Neural cell (in vitro differentiated cells): ENCODE measurements around the gene C1orf21. TPM values are rescaled to one million over a fixed set of nuclear protein-coding genes. Genes with fewer than 3 reads are reported as not detected.

Experiments used
- H2AFZ ChIP-seq: fragments of 200-600, 300-800 bp; sonication (generic), shearing (Covaris generic); 2 replicates; pipeline ENCODE4 v1.6.0; 2014; ENCODE audit warnings: low read depth, mild to moderate bottlenecking, antibody characterized with exemption, low read length, moderate library complexity
- H3F3A ChIP-seq: fragments of 200-600 bp; shearing (Covaris generic); 2 replicates; pipeline ENCODE4 v1.6.1; 2016; ENCODE audit warnings: mild to moderate bottlenecking, moderate library complexity, mixed read lengths, antibody characterized with exemption, low read length; ENCODE audit not compliant: insufficient read depth, poor library complexity, severe bottlenecking
- H3K27ac ChIP-seq: fragments of 200-600, 300-800 bp; sonication (generic), shearing (Covaris generic); 2 replicates; pipeline ENCODE4 v1.5.1; 2014; ENCODE audit warnings: mild to moderate bottlenecking, low read length, moderate library complexity
- H3K27me3 ChIP-seq: fragments of 300-800, 200-600 bp; sonication (generic), shearing (Covaris generic); 2 replicates; pipeline ENCODE4 v1.6.0; 2014; ENCODE audit warnings: mild to moderate bottlenecking, low read depth, low read length, moderate library complexity; ENCODE audit not compliant: insufficient read depth
- H3K36me3 ChIP-seq: fragments of 300-800, 200-600 bp; sonication (generic), shearing (Covaris generic); 2 replicates; pipeline ENCODE4 v1.5.1; 2014; ENCODE audit warnings: mild to moderate bottlenecking, antibody characterized with exemption, low read length, moderate library complexity; ENCODE audit not compliant: insufficient read depth
- H3K4me2 ChIP-seq: fragments of 300-800, 200-600 bp; sonication (generic), shearing (Covaris generic); 2 replicates; pipeline ENCODE4 v1.6.0; 2014; ENCODE audit warnings: mild to moderate bottlenecking, low read length
- H3K4me3 ChIP-seq: fragments of 300-800, 200-600 bp; sonication (generic), shearing (Covaris generic); 2 replicates; pipeline ENCODE4 v1.5.1; 2014; ENCODE audit warnings: mild to moderate bottlenecking, low read length, moderate library complexity
- H3K79me2 ChIP-seq: fragments of 200-600 bp; shearing (Covaris generic); replicated peaks from 2 replicates; pipeline ENCODE4 v1.6.0; 2014; ENCODE audit warnings: mild to moderate bottlenecking, low read length, moderate library complexity; ENCODE audit not compliant: insufficient read depth
- H3K9ac ChIP-seq: fragments of 300-800, 200-600 bp; sonication (generic), shearing (Covaris generic); 2 replicates; pipeline ENCODE4 v1.6.1; 2016; ENCODE audit warnings: mild to moderate bottlenecking, low read length, mixed read lengths
- H3K9me2 ChIP-seq: fragments of 200-600 bp; shearing (Covaris generic); 2 replicates; pipeline ENCODE4 v1.6.1; 2016; ENCODE audit warnings: mild to moderate bottlenecking, low read length, mixed read lengths; ENCODE audit not compliant: insufficient read depth
- H3K9me3 ChIP-seq: fragments of 200-600, 300-800 bp; sonication (generic), shearing (Covaris generic); 2 replicates; pipeline ENCODE4 v1.6.1; 2016; ENCODE audit warnings: mild to moderate bottlenecking, mixed run types, low read length, moderate library complexity, mixed read lengths
- H4K20me1 ChIP-seq: fragments of 200-600 bp; shearing (Covaris generic); 2 replicates; pipeline ENCODE4 v1.6.1; 2016; ENCODE audit warnings: mild to moderate bottlenecking, mixed run types; ENCODE audit not compliant: insufficient read depth
- CTCF ChIP-seq: fragments of 450-650 bp; IDR thresholded peaks from 2 replicates; pipeline ENCODE4 v1.5.1; 2014; ENCODE audit warnings: antibody characterized with exemption, mild to moderate bottlenecking, moderate library complexity; ENCODE audit not compliant: poor library complexity, severe bottlenecking
- EP300 ChIP-seq: fragments of 450-650 bp; conservative IDR thresholded peaks from 2 replicates; pipeline ENCODE4 v1.6.1; 2014; ENCODE audit warnings: antibody characterized with exemption, mild to moderate bottlenecking, moderate library complexity; ENCODE audit not compliant: poor library complexity, severe bottlenecking
- EZH2 ChIP-seq: fragments of 200-600, 300-800 bp; shearing (Covaris generic), sonication (generic); IDR thresholded peaks from 2 replicates; pipeline ENCODE4 v1.6.1; 2014; ENCODE audit warnings: antibody characterized with exemption, low read length, borderline replicate concordance, mild to moderate bottlenecking; ENCODE audit not compliant: insufficient read depth, poor library complexity, severe bottlenecking
- MXI1 ChIP-seq: fragments of 450-650 bp; conservative IDR thresholded peaks from 2 replicates; pipeline ENCODE4 v1.6.1; 2014; ENCODE audit warnings: antibody characterized with exemption, mild to moderate bottlenecking; ENCODE audit not compliant: poor library complexity, severe bottlenecking
- POLR2AphosphoS5 ChIP-seq: IDR thresholded peaks from 2 replicates; pipeline ENCODE4 v1.6.1; 2012
- RAD21 ChIP-seq: fragments of 450-650 bp; conservative IDR thresholded peaks from 2 replicates; pipeline ENCODE4 v1.6.1; 2014; ENCODE audit warnings: antibody characterized with exemption, mild to moderate bottlenecking, moderate library complexity
- SMC3 ChIP-seq: fragments of 450-650 bp; conservative IDR thresholded peaks from 2 replicates; pipeline ENCODE4 v1.6.1; 2014; ENCODE audit warnings: antibody characterized with exemption, mild to moderate bottlenecking, moderate library complexity; ENCODE audit not compliant: poor library complexity
- TAF1 ChIP-seq: IDR thresholded peaks from 2 replicates; pipeline ENCODE4 v1.6.1; 2012; ENCODE audit warnings: low read depth
- polyA plus RNA-seq: library from polyadenylated mRNA; depleted of rRNA; stranded (reverse); fragments of >200 nt; gene quantifications from 2 replicates; pipeline ENCODE4 v1.2.3, GENCODE V29; 2014
- TF ChIP-seq, protein P1 (sequence below): IDR thresholded peaks from 2 replicates; pipeline ENCODE4 v1.6.1; 2012; ENCODE audit warnings: borderline replicate concordance

The C1orf21 gene
- polyA plus RNA-seq, 1 donor from 2014 or later = 21.1 TPM

DNA sequence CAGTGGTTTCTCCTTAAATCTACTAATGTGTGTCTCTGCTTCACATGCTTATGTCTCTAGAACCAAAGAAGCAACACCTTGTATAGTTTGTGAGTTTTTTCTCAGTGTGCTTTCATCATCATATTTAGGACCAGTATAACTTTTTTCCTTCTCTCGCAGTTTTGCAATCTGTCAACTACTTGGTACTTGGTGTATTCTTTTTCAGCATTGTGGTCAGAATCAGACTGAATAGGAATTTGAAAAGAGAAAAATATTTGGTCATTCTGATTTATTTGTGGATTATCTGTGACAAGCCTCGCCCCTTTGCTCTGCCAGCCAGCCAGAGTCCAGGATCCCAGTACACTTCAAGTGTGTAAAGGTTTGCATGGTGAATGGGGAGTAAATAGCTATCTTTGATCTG lies 122.3 kb downstream of the C1orf21 start:
- H3F3A ChIP-seq = no peaks in the 10 kb centered on the region
- no peaks in the 10 kb centered on the region for H3K9me3 ChIP-seq
- H2AFZ ChIP-seq = no peak overlapping the region
- no peak overlapping the region for H3K9ac ChIP-seq
- TF ChIP-seq POLR2AphosphoS5 (no peak), CTCF (no peak), RAD21 (no peak), SMC3 (no peak), TAF1 (no peak), EZH2 (no peak), EP300 (no peak), MXI1 (no peak)
- TF ChIP-seq, protein P1, sequence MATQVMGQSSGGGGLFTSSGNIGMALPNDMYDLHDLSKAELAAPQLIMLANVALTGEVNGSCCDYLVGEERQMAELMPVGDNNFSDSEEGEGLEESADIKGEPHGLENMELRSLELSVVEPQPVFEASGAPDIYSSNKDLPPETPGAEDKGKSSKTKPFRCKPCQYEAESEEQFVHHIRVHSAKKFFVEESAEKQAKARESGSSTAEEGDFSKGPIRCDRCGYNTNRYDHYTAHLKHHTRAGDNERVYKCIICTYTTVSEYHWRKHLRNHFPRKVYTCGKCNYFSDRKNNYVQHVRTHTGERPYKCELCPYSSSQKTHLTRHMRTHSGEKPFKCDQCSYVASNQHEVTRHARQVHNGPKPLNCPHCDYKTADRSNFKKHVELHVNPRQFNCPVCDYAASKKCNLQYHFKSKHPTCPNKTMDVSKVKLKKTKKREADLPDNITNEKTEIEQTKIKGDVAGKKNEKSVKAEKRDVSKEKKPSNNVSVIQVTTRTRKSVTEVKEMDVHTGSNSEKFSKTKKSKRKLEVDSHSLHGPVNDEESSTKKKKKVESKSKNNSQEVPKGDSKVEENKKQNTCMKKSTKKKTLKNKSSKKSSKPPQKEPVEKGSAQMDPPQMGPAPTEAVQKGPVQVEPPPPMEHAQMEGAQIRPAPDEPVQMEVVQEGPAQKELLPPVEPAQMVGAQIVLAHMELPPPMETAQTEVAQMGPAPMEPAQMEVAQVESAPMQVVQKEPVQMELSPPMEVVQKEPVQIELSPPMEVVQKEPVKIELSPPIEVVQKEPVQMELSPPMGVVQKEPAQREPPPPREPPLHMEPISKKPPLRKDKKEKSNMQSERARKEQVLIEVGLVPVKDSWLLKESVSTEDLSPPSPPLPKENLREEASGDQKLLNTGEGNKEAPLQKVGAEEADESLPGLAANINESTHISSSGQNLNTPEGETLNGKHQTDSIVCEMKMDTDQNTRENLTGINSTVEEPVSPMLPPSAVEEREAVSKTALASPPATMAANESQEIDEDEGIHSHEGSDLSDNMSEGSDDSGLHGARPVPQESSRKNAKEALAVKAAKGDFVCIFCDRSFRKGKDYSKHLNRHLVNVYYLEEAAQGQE = no peak
- no peak overlapping the region for H3K27ac ChIP-seq
- no peak overlapping the region for H3K4me2 ChIP-seq
- H3K36me3 ChIP-seq = no peaks in the 10 kb centered on the region
- H3K79me2 ChIP-seq = no peaks in the 10 kb centered on the region
- H4K20me1 ChIP-seq = no peaks in the 10 kb centered on the region
- H3K27me3 ChIP-seq = no peaks in the 10 kb centered on the region
- no peaks in the 10 kb centered on the region for H3K9me2 ChIP-seq
- H3K4me3 ChIP-seq = no peak overlapping the region

GRCh38 chr1:184510110-184510509 lies 123.3 kb downstream of the C1orf21 start:
- TF ChIP-seq, protein P1 = no peak
- TF ChIP-seq RAD21 (no peak), CTCF (no peak), POLR2AphosphoS5 (no peak), EP300 (no peak), SMC3 (no peak), TAF1 (no peak), MXI1 (no peak), EZH2 (no peak)
- Histone ChIP-seq H4K20me1 (no peaks in the 10 kb centered on the region), H3F3A (no peaks in the 10 kb centered on the region), H3K36me3 (no peaks in the 10 kb centered on the region), H3K4me2 (no peak overlapping the region), H3K27me3 (no peaks in the 10 kb centered on the region), H3K27ac (no peak overlapping the region), H2AFZ (no peak overlapping the region), H3K9me2 (no peaks in the 10 kb centered on the region), H3K9me3 (no peaks in the 10 kb centered on the region), H3K79me2 (no peaks in the 10 kb centered on the region), H3K9ac (no peak overlapping the region), H3K4me3 (no peak overlapping the region)
